ENCODE measurements around the gene LTBP4.

LTBP4 gene

DNA sequence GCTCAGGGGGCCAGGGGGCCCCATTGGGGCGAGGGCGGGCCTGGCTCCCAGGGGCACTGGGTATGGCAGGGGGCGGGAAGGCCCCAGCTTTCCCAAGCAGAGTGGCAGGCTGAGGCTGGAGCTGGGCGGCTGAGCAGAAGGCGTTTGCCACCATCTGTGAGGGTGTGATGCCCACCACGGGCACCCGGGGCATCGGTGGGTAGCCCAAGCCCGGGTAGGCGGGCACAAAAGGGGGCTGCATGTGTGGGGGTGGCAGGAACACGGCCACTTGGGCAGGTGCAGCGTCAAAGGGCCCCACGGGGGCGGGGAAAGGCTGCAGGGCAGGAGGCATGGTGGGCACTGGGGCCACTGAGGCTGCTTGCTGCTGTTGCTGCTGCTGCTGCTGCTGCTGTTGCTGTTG lies 66.4 kb downstream of the LTBP4 start:
- no peak for DNase-seq

DNA sequence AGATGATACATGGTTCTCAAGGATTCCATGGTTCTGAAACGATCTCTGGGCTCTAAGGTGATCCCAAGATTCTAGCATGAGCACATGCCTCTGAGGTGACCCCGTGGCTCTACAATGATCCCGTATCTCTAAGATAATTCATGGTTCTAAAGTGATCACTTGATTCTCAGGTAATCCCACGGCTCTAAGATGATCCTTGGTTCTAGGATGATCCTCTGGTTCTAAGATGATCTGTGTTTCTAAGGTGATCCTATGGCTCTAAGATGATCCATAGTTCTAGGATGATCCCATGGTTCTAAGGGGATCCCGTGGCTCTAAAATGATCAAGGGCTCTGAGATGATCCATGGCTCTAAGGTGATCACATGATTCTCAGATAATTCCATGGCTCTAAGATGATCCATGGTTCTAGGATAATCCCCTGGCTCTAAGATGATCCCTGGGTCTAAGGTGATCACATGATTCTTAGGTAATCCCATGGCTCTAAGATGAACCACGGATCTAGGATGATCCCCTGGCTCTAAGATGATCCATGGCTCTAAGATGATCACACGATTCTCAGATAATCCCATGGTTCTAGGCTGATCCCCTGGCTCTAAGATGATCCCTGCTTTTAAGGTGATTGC lies 67.9 kb downstream of the LTBP4 start:
- no peak for DNase-seq

DNA sequence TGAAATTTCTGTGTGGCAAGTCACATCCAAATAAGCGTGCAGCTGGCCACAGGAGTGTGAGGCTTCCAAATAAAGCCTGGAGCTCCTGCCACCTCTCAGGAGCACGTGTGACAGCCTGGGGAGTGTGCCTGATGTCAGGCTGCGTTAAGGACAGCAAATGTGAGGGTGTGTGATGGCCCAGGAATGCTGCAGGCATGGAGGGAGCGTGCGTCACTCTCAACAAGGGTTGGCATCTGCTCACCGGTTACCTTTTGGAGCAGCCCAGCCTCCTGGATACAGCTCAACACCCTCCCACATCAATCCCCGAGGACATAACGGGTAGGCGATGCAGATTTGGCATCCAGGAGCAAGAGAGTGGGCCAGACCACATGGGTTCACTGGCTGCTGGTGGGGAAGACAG lies 70.2 kb downstream of the LTBP4 start:
- DNase-seq = no peak

DNA sequence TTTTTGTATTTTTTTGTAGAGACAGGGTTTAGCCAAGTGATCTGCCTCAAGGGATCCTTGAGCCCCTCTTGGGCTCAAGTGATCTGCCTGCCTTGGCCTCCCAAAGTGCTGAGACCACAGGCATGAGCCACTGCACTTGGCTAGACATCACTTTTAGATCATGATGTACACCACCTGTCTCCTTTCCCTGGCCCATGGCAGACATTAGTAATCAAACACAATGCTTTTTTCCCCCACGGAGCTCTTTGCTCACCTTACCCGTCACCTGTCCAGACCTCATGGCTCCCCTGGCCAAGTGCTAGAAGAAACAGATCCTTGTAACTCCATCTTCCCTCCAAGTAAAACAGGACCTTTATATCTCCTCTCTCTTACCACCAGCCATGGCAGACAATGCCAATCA lies 70.9 kb downstream of the LTBP4 start:
- no peak for DNase-seq

DNA sequence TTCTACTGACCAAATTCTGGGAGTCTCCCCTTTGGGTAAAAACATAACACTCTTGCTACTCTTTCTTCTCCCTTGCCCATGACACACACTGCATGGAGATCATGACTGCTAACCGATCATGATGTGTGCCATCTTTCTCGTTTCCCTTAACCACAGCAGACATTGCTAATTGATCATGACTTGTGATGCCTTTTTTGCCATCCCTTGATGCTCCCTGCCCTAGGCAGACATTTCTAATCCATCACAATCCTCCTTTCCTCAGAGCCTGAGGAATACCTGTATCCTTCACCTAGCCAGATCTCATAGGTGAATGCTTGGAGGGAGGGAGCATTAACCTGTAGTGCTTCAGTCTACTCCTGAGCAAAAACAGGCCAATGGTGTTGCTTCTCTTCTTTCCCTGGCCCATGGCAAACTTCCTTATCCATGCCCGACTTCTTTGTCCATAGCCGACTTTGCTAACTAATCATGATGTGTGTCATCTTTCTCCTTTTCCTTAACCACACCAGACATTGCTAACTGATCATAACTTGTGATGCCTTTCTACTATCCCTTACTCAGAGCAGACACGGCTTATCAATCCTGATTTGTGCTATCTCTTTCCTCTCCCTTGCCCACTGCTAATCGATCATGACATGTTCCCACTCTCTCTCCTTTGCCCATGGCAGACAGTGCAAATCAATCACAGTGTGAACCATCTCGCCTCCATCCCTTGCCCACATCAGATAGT lies 71.6 kb downstream of the LTBP4 start:
- no peak for DNase-seq

DNA sequence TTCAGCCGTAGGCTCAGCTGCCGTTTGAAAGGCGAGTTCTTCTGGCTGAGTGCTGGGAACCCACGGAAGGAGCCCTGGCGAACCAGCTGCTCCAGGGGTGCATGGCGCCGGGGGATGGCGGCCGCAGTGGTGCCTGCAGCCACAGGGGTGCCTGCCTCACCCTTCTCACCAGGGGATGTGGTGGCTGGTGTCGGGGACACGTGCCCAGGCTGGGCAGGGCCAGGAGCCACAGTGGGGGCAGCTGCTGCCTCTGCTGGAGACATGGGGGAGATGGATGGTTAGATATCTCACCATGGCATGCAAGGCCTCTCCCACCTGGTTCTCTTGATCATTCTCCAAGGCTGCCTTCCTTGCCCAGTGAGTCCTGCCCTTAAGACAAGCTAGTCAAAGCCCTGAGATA lies 72.2 kb downstream of the LTBP4 start:
- no peak for DNase-seq

DNA sequence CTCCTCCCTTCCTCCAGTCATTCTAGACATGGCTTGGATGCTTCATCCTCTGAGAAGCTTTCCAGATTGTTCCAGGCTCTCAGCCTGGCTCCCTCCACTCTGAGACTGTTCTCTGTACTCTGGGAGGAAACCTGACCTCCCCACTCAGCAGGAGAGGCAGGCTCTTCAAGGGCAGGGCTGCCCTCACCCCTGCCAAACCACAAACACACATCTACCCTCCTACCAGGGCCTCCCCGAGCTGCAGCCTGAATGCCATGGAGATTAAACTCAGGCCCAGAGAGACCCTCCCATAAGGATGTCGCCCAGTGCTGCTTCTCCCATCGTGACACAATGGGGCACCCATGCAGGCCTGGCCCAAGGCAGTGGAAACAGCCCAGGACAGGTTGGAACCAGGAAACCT lies 73.1 kb downstream of the LTBP4 start:
- DNase-seq = no peak

DNA sequence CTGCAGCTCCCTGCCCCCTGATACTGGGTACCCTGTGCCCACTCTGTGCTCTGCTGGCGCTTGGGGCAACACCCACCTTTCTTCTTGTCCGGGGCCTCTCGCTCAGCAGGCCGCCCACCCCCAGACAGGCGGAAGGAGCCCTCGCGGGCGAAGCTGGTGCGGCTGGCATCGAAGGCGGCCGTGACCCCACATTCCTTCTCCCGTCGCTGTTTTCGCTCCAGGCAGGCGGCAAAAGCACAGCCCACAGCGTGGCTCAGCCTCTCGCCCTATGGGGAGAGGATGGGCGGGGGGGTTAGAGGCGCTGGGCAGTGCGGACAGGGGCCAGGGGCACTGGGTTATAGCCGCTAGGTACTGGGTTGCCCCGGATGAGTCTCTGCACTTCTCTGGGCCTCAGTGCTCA lies 76.0 kb downstream of the LTBP4 start:
- no peak for DNase-seq
